HG03175 (cell line): ENCODE measurements around the gene ATG7.
"Not testable (repeated sequence)": the region's sequence is repeated elsewhere in the genome, so short reads cannot be mapped to it uniquely, and the experiment has no call there.

ENCODE experiments used
- ATAC-seq: cut with Tn5 transposase; IDR thresholded peaks from one replicate; pipeline ENCODE4 v1.9.1; 2021; ENCODE audit warnings: mild to moderate bottlenecking, moderate library complexity; ENCODE audit not compliant: unreplicated experiment

The ATG7 gene

GRCh38 chr3:11563865-11564185 is 291.6 kb downstream of the ATG7 start:
- ATAC-seq: no peak

- no peak for ATAC-seq
These were observed 292.4 kb downstream of the ATG7 start for GRCh38 chr3:11564577-11565001.

- no peak for ATAC-seq
These were observed 292.9 kb downstream of the ATG7 start for GRCh38 chr3:11565072-11565471.

GRCh38 chr3:11565492-11565891 is 293.3 kb downstream of the ATG7 start:
- no peak for ATAC-seq

GRCh38 chr3:11565932-11566331 is 293.7 kb downstream of the ATG7 start:
- ATAC-seq: no peak

- no peak for ATAC-seq
These were observed 294.3 kb downstream of the ATG7 start for GRCh38 chr3:11566478-11566877.

- ATAC-seq: no peak
These were observed 294.7 kb downstream of the ATG7 start for GRCh38 chr3:11566916-11567315.

- no peak for ATAC-seq
These were observed 295.6 kb downstream of the ATG7 start for GRCh38 chr3:11567516-11568467.

- ATAC-seq: no peak
These were observed 296.4 kb downstream of the ATG7 start for GRCh38 chr3:11568503-11569155.

GRCh38 chr3:11569156-11569741 is 297.1 kb downstream of the ATG7 start:
- ATAC-seq: no peak

- ATAC-seq: no peak
These were observed 298.1 kb downstream of the ATG7 start for GRCh38 chr3:11570251-11570650.

- ATAC-seq: no peak
These were observed 298.7 kb downstream of the ATG7 start for GRCh38 chr3:11570789-11571495.

- not testable (repeated sequence) for ATAC-seq
These were observed 300.5 kb downstream of the ATG7 start for GRCh38 chr3:11572660-11573059.

GRCh38 chr3:11574981-11575669 is 302.9 kb downstream of the ATG7 start:
- no peak for ATAC-seq

- no peak for ATAC-seq
These were observed 303.5 kb downstream of the ATG7 start for GRCh38 chr3:11575677-11576076.

- ATAC-seq: no peak
These were observed 304.3 kb downstream of the ATG7 start for GRCh38 chr3:11576453-11576852.

GRCh38 chr3:11578169-11578568 is 306.0 kb downstream of the ATG7 start:
- ATAC-seq: no peak

- no peak for ATAC-seq
These were observed 308.4 kb downstream of the ATG7 start for GRCh38 chr3:11580645-11581044.

GRCh38 chr3:11581237-11582190 is 309.3 kb downstream of the ATG7 start:
- no peak for ATAC-seq
